ENCODE results near the gene ATP5PD. TPM values are rescaled to one million over a fixed set of nuclear protein-coding genes. Genes with fewer than 3 reads are reported as not detected.

The ATP5PD gene
- total RNA-seq, 1 experiment from 2014 or later = 413 TPM

DNA sequence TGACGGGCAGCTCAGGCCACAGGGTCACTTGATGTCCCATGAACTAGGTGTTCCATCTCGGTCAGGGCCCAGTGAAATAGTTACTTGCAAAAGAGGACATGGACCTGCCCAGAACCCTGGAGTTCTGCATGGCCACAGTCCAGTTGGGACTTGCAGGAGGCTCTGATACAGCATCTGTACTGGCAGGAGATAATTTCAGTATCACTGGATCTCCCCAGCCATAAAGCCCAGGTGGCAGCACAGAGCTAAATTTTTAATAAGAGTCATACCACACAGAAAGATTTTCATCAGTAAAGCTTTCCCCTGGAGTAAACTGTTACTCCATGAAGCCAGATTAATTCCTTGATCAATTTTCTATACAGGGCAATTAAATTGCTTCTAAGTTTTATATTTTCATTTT, 23.0 kb upstream of the ATP5PD start:
- ChIA-PET CTCF (interaction anchor here (0.6 to 2.8 kb wide), 7 partner anchors 10 to 170 kb away, joined by 3 to 13 read pairs (median 6); partner anchors contain the start of gene SLC16A5), POLR2A (no interaction called here)
- intact Hi-C loops (cut with micrococcal nuclease; ENCODE audit: unreplicated experiment) (loop anchor here (2.0 kb wide), 1 partner anchor 35 kb away; no protein-coding TSS in a partner anchor), in situ Hi-C loops (cut with HindIII; ENCODE audit: low pct_unique_long_range_greater_than_20kb, low sequenced_read_pairs) (no loop called here)
- peak; percentile 79 for ATAC-seq
- Histone ChIP-seq H3K36me3 (ENCODE audit: control insufficient read depth, insufficient read depth, low read length) (no peaks in the 10 kb centered on the region), H3K9me3 (ENCODE audit: control insufficient read depth, insufficient read depth, low read depth, low read length) (no peaks in the 10 kb centered on the region), H3K4me1 (ENCODE audit: control insufficient read depth, insufficient read depth, low read length) (no peaks in the 10 kb centered on the region), H3K27me3 (ENCODE audit: control insufficient read depth, insufficient read depth, low read length) (no peaks in the 10 kb centered on the region), H3K27ac (ENCODE audit: low read length) (no peak overlapping the region), H3K4me3 (ENCODE audit: low read depth in 2 of 2, low read length in 2 of 2) (no peak overlapping the region)
- BruUV-seq (replicated peaks) = no TSS peak
- no peak for TF ChIP-seq POLR2AphosphoS5 (IDR thresholded peaks at IDR 0.05; ENCODE audit: low read depth, low read length)
- no peak for TF ChIP-seq TCF7L2 (IDR thresholded peaks at IDR 0.05; ENCODE audit: low read depth, low read length)
- TF ChIP-seq, protein P1, sequence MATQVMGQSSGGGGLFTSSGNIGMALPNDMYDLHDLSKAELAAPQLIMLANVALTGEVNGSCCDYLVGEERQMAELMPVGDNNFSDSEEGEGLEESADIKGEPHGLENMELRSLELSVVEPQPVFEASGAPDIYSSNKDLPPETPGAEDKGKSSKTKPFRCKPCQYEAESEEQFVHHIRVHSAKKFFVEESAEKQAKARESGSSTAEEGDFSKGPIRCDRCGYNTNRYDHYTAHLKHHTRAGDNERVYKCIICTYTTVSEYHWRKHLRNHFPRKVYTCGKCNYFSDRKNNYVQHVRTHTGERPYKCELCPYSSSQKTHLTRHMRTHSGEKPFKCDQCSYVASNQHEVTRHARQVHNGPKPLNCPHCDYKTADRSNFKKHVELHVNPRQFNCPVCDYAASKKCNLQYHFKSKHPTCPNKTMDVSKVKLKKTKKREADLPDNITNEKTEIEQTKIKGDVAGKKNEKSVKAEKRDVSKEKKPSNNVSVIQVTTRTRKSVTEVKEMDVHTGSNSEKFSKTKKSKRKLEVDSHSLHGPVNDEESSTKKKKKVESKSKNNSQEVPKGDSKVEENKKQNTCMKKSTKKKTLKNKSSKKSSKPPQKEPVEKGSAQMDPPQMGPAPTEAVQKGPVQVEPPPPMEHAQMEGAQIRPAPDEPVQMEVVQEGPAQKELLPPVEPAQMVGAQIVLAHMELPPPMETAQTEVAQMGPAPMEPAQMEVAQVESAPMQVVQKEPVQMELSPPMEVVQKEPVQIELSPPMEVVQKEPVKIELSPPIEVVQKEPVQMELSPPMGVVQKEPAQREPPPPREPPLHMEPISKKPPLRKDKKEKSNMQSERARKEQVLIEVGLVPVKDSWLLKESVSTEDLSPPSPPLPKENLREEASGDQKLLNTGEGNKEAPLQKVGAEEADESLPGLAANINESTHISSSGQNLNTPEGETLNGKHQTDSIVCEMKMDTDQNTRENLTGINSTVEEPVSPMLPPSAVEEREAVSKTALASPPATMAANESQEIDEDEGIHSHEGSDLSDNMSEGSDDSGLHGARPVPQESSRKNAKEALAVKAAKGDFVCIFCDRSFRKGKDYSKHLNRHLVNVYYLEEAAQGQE (IDR thresholded peaks at IDR 0.05; ENCODE audit: insufficient read depth in 1 of 2, low read depth in 2 of 2, low read length in 1 of 2) = no peak
- TF ChIP-seq SIN3A (IDR thresholded peaks at IDR 0.05; ENCODE audit: borderline replicate concordance, insufficient read depth, low read depth, low read length) = no peak
- TF ChIP-seq, protein P2, sequence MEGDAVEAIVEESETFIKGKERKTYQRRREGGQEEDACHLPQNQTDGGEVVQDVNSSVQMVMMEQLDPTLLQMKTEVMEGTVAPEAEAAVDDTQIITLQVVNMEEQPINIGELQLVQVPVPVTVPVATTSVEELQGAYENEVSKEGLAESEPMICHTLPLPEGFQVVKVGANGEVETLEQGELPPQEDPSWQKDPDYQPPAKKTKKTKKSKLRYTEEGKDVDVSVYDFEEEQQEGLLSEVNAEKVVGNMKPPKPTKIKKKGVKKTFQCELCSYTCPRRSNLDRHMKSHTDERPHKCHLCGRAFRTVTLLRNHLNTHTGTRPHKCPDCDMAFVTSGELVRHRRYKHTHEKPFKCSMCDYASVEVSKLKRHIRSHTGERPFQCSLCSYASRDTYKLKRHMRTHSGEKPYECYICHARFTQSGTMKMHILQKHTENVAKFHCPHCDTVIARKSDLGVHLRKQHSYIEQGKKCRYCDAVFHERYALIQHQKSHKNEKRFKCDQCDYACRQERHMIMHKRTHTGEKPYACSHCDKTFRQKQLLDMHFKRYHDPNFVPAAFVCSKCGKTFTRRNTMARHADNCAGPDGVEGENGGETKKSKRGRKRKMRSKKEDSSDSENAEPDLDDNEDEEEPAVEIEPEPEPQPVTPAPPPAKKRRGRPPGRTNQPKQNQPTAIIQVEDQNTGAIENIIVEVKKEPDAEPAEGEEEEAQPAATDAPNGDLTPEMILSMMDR (IDR thresholded peaks at IDR 0.05) = no peak
- no peak for DNase-seq (ENCODE audit: low read depth, low spot score)

DNA sequence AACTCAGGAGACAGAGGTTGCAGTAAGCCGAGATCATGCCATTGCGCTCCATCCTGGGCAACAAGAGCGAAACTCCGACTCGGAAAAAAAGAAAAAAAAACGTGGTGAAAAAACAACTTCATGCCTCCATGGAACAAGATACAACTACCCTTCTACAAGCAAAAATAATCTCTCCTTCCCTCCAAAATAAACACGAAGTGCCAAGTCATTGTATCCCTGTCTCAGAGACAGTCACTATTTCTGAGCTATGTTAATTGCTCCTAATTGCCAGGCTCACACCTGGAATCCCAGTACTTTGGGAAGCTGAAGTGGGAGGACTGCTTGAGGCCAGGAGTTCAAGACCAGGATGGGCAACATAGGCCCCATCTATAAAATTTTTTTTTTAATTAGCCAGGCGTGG, 22.0 kb upstream of the ATP5PD start:
- no peaks in the 10 kb centered on the region for H3K9me3 ChIP-seq (ENCODE audit: control insufficient read depth, insufficient read depth, low read depth, low read length)
- DNase-seq (ENCODE audit: low read depth, low spot score) = no peak
- no peak overlapping the region for H3K4me3 ChIP-seq (ENCODE audit: low read depth in 2 of 2, low read length in 2 of 2)
- H3K4me1 ChIP-seq (ENCODE audit: control insufficient read depth, insufficient read depth, low read length) = no peaks in the 10 kb centered on the region
- ChIA-PET CTCF (interaction anchor here (0.7 to 2.8 kb wide), 4 partner anchors 9 to 133 kb away, joined by 5 to 13 read pairs (median 6); no protein-coding TSS in a partner anchor), POLR2A (interaction anchor here (0.6 kb wide), 1 partner anchor 11 kb away, joined by 6 read pairs; no protein-coding TSS in a partner anchor)
- in situ Hi-C loops (cut with HindIII; ENCODE audit: low pct_unique_long_range_greater_than_20kb, low sequenced_read_pairs) (no loop called here), intact Hi-C loops (cut with micrococcal nuclease; ENCODE audit: unreplicated experiment) (no loop called here)
- TF ChIP-seq POLR2AphosphoS5 (IDR thresholded peaks at IDR 0.05; ENCODE audit: low read depth, low read length) = no peak
- no peak for TF ChIP-seq TCF7L2 (IDR thresholded peaks at IDR 0.05; ENCODE audit: low read depth, low read length)
- TF ChIP-seq, protein P1 (IDR thresholded peaks at IDR 0.05; ENCODE audit: insufficient read depth in 1 of 2, low read depth in 2 of 2, low read length in 1 of 2) = no peak
- TF ChIP-seq, protein P2 (IDR thresholded peaks at IDR 0.05) = no peak
- no peak for TF ChIP-seq SIN3A (IDR thresholded peaks at IDR 0.05; ENCODE audit: borderline replicate concordance, insufficient read depth, low read depth, low read length)
- H3K36me3 ChIP-seq (ENCODE audit: control insufficient read depth, insufficient read depth, low read length) = no peaks in the 10 kb centered on the region
- H3K27ac ChIP-seq (ENCODE audit: low read length) = no peak overlapping the region
- H3K27me3 ChIP-seq (ENCODE audit: control insufficient read depth, insufficient read depth, low read length) = no peaks in the 10 kb centered on the region
- ATAC-seq = no peak
- no TSS peak for BruUV-seq (replicated peaks)

All from Panc1 (cell line).